OCI-M2 (cell line): ENCODE results near the gene CCNYL1.
"Not testable (repeated sequence)": the region's sequence is repeated elsewhere in the genome, so short reads cannot be mapped to it uniquely, and the experiment has no call there.

ENCODE experiments used
- DNase-seq: peaks from one replicate; lab custom pipeline; 2025; ENCODE audit not compliant: unreplicated experiment; lab: John Stamatoyannopoulos, UW

CCNYL1 gene

GRCh38 chr2:207710814-207711740, at the start of gene CCNYL1:
Gene CCNYL1 (plus strand): TSS chr2:207711640. CDS start chr2:207711897, 257 bp downstream.
- peak; percentile 89 for DNase-seq

- DNase-seq: no peak
Measured at GRCh38 chr2:207662203-207662602, 49.2 kb upstream of the CCNYL1 start.

GRCh38 chr2:207663870-207664545, 47.4 kb upstream of the CCNYL1 start:
- no peak for DNase-seq

GRCh38 chr2:207670887-207671286, 40.6 kb upstream of the CCNYL1 start:
- DNase-seq: no peak

- no peak for DNase-seq
Measured at GRCh38 chr2:207673431-207673830, 38.0 kb upstream of the CCNYL1 start.

GRCh38 chr2:207674266-207674774, 37.1 kb upstream of the CCNYL1 start:
- no peak for DNase-seq

- no peak for DNase-seq
Measured at GRCh38 chr2:207674826-207675225, 36.6 kb upstream of the CCNYL1 start.

GRCh38 chr2:207676827-207677354, 34.5 kb upstream of the CCNYL1 start:
- DNase-seq: no peak

GRCh38 chr2:207681431-207681830, 30.0 kb upstream of the CCNYL1 start:
- no peak for DNase-seq

- no peak for DNase-seq
Measured at GRCh38 chr2:207682557-207682956, 28.9 kb upstream of the CCNYL1 start.

- no peak for DNase-seq
Measured at GRCh38 chr2:207683438-207683837, 28.0 kb upstream of the CCNYL1 start.

- no peak for DNase-seq
Measured at GRCh38 chr2:207683879-207684627, 27.4 kb upstream of the CCNYL1 start.

GRCh38 chr2:207686812-207687211, 24.6 kb upstream of the CCNYL1 start:
- DNase-seq: no peak

GRCh38 chr2:207688597-207688996, 22.8 kb upstream of the CCNYL1 start:
- no peak for DNase-seq

GRCh38 chr2:207690845-207691461, 20.5 kb upstream of the CCNYL1 start:
- DNase-seq: not testable (repeated sequence)

- no peak for DNase-seq
Measured at GRCh38 chr2:207692206-207693065, 19.0 kb upstream of the CCNYL1 start.

GRCh38 chr2:207693641-207694249, 17.7 kb upstream of the CCNYL1 start:
- DNase-seq: no peak

- DNase-seq: no peak
Measured at GRCh38 chr2:207694811-207695281, 16.6 kb upstream of the CCNYL1 start.

- no peak for DNase-seq
Measured at GRCh38 chr2:207695293-207695692, 16.1 kb upstream of the CCNYL1 start.
